ENCODE measurements around the gene CD72.

DNA sequence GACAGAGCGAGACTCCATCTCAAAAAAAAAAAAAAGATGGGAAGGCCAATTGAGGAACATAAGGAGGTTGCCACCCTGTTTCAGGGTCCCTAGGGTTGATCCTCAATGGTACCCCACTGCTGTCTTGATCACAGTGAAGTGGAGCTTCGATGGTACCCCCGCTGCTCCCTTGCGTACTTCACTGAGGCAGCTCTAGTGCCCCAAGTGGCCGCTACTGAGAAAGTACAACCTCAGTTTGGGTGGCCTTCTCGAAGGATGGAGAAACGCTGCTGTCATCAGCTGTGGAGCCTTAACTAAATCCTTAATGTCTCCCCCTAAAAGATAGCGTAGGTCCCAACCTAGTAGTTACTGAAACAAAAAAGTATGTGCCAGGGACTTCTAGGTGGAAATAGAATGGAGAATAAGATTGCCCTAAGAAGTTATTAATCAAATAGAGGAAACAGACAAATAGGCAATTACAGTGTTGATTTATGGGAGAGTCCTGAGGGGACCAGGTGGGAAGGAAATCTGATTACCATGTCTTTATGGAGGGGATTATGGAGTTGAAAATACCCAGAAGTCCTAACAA is 6.9 kb downstream of the CD72 start:
- TF ChIP-seq POLR2A (IDR thresholded peaks at IDR 0.05; ENCODE audit: low read length) (no peak), GATA1 (IDR thresholded peaks at IDR 0.05; ENCODE audit: low read depth, low read length) (no peak)
